ENCODE results near the gene CYP19A1.

CYP19A1 gene

DNA sequence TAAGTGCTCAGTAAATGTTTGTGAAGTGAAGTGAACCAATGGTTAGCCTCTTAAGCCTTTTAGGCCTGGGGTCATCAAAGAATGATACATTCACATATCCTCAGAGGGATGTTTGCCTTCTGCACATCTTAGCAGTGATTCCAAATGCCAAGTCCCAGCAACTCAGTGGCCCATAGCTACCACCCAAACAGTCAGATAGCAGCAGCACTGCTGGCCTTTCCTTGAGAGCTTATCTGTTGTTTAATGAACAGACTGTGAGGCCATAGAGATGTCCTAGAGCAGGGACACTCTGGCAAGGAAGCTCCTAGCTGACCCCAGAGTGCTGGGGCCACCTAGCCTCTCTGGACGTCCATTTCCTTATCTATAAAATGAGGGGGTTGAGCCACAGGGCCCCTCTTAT lies 86.8 kb downstream of the CYP19A1 start:
- no peak overlapping the region for H3K4me3 ChIP-seq (ENCODE audit: low read depth, low read length)
- H3K4me1 ChIP-seq (ENCODE audit: control insufficient read depth, insufficient read depth, low read length) = no peaks in the 10 kb centered on the region
- H3K27ac ChIP-seq (ENCODE audit: extremely low read depth, low read depth, low read length) = no peak overlapping the region
- TF ChIP-seq TSHZ1 (tag by site-specific recombination; IDR thresholded peaks at IDR 0.05; ENCODE audit: borderline replicate concordance) (no peak), ZNF274 (IDR thresholded peaks at IDR 0.05; ENCODE audit: low read length) (no peak), ZNF274 (tag by site-specific recombination; IDR thresholded peaks at IDR 0.05; ENCODE audit: borderline replicate concordance) (no peak), HOXC10 (CRISPR knock-in tag; IDR thresholded peaks at IDR 0.05) (no peak), ZNF211 (tag by site-specific recombination; IDR thresholded peaks at IDR 0.05; ENCODE audit: low read depth) (no peak), ZNF366 (tag by site-specific recombination; conservative IDR thresholded peaks at IDR 0.05) (no peak), ZNF266 (tag by site-specific recombination; IDR thresholded peaks at IDR 0.05; ENCODE audit: low read depth) (no peak), ZNF341 (tag by site-specific recombination; IDR thresholded peaks at IDR 0.05; ENCODE audit: low read depth) (no peak), ZSCAN5A (tag by site-specific recombination; IDR thresholded peaks at IDR 0.05) (no peak), ZBTB7A (tag by site-specific recombination; IDR thresholded peaks at IDR 0.05; ENCODE audit: low read depth) (no peak), ZNF121 (tag by site-specific recombination; IDR thresholded peaks at IDR 0.05) (no peak)
- TF ChIP-seq, protein P1, sequence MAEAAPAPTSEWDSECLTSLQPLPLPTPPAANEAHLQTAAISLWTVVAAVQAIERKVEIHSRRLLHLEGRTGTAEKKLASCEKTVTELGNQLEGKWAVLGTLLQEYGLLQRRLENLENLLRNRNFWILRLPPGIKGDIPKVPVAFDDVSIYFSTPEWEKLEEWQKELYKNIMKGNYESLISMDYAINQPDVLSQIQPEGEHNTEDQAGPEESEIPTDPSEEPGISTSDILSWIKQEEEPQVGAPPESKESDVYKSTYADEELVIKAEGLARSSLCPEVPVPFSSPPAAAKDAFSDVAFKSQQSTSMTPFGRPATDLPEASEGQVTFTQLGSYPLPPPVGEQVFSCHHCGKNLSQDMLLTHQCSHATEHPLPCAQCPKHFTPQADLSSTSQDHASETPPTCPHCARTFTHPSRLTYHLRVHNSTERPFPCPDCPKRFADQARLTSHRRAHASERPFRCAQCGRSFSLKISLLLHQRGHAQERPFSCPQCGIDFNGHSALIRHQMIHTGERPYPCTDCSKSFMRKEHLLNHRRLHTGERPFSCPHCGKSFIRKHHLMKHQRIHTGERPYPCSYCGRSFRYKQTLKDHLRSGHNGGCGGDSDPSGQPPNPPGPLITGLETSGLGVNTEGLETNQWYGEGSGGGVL (tag by site-specific recombination; IDR thresholded peaks at IDR 0.05) = no peak
- POLR2A ChIA-PET = no interaction called here
- CTCF ChIA-PET = no interaction called here
- H3K36me3 ChIP-seq (ENCODE audit: control insufficient read depth in 2 of 2, insufficient read depth in 1 of 2, low read length in 2 of 2) = no peaks in the 10 kb centered on the region
- H3K9me3 ChIP-seq (ENCODE audit: control insufficient read depth, insufficient read depth, low read depth, low read length) = no peaks in the 10 kb centered on the region

DNA sequence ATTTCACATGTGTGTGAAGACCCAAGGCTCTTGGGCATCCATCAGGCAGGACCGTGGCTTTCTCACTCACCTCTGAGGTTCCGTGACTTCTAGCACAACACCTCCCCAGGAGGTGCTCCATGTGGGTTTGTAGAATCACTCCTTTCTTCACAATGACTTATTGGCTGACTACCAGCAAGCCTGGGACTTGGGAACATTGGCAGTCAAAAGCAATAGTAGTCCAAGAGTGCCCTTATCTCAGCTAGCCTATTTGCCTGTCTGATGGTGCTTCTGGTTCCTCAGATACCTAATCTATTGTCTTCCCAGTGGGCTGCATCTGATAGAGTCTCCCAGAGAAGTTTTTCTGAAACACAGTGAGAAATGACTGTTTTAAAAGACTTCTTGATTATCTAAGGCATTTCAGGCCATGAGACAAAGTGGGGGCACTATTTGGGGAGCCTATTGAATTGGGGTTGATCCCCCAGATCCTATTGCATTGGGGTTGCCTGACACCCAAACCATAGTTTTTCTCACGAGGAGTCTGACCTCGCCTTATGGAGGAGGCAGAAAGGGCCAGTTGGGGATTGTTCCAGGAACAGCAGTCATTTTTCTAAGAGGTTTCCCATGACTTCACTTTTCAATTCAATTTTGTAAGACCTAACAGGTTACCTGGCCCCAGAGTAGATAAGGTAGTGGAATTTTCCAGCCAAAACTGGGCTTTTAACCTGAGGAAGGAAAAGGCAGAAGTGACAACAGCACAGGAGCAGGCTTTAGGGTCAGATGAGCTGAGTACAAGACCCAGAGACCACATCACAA lies 88.0 kb downstream of the CYP19A1 start:
- no peaks in the 10 kb centered on the region for H3K36me3 ChIP-seq (ENCODE audit: control insufficient read depth in 2 of 2, insufficient read depth in 1 of 2, low read length in 2 of 2)
- H3K9me3 ChIP-seq (ENCODE audit: control insufficient read depth, insufficient read depth, low read depth, low read length) = no peaks in the 10 kb centered on the region
- H3K4me1 ChIP-seq (ENCODE audit: control insufficient read depth, insufficient read depth, low read length) = no peaks in the 10 kb centered on the region
- ChIA-PET POLR2A (no interaction called here), CTCF (no interaction called here)
- TF ChIP-seq SCRT2 (tag by site-specific recombination; IDR thresholded peaks at IDR 0.05) = no peak
- no peak for TF ChIP-seq ZNF10 (tag by site-specific recombination; IDR thresholded peaks at IDR 0.05)
- TF ChIP-seq SP3 (tag by site-specific recombination; IDR thresholded peaks at IDR 0.05) = no peak
- no peak for TF ChIP-seq SCRT1 (tag by site-specific recombination; IDR thresholded peaks at IDR 0.05; ENCODE audit: borderline replicate concordance)
- TF ChIP-seq ZNF677 (tag by site-specific recombination; IDR thresholded peaks at IDR 0.05) = no peak
- no peak for TF ChIP-seq SALL2 (tag by site-specific recombination; IDR thresholded peaks at IDR 0.05; ENCODE audit: borderline replicate concordance)
- TF ChIP-seq KLF16 (tag by site-specific recombination; IDR thresholded peaks at IDR 0.05) = no peak
- TF ChIP-seq ZNF292 (tag by site-specific recombination; IDR thresholded peaks at IDR 0.05; ENCODE audit: borderline replicate concordance, low read depth) = no peak
- TF ChIP-seq, protein P2, sequence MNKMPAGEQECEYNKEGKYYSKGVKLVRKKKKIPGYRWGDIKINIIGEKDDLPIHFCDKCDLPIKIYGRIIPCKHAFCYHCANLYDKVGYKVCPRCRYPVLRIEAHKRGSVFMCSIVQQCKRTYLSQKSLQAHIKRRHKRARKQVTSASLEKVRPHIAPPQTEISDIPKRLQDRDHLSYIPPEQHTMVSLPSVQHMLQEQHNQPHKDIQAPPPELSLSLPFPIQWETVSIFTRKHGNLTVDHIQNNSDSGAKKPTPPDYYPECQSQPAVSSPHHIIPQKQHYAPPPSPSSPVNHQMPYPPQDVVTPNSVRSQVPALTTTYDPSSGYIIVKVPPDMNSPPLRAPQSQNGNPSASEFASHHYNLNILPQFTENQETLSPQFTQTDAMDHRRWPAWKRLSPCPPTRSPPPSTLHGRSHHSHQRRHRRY (tag by site-specific recombination; IDR thresholded peaks at IDR 0.05) = no peak
- TF ChIP-seq ZFP41 (tag by site-specific recombination; IDR thresholded peaks at IDR 0.05; ENCODE audit: borderline replicate concordance) = no peak
- TF ChIP-seq TCF7L2 (IDR thresholded peaks at IDR 0.05; ENCODE audit: borderline replicate concordance, low read depth, low read length) = no peak
- TF ChIP-seq ZNF404 (tag by site-specific recombination; IDR thresholded peaks at IDR 0.05) = no peak
- no peak overlapping the region for H3K4me3 ChIP-seq (ENCODE audit: low read depth, low read length)
- no peak overlapping the region for H3K27ac ChIP-seq (ENCODE audit: extremely low read depth, low read depth, low read length)
